ENCODE data around the gene RPS19.

DNA sequence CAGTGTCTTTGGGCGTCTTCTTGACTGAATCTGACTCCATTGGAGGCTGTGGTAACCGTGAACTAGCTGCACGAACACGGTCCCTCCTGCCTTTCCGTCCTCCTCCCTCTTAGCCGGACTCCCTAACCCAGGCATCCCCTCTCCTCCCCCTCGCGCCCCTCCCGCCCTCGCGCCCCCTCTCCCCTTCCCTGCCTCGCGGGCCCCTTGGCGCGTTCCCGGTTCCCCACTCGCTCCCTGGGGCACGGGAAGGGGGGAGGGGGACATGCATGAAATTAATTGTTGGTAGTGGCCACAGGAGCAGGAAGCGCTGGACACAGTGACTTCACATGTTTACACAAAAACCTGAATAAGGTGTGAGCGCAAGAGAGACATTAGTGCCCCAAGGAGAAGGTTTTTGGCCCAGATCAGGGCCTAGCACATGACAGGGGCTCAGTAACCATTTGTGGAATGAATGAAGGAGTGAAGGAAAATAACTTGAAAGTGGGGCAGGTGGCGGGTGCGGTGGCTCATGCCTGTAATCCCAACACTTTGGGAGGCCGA, 14.9 kb upstream of the RPS19 start:
- TF ChIP-seq, protein P1, sequence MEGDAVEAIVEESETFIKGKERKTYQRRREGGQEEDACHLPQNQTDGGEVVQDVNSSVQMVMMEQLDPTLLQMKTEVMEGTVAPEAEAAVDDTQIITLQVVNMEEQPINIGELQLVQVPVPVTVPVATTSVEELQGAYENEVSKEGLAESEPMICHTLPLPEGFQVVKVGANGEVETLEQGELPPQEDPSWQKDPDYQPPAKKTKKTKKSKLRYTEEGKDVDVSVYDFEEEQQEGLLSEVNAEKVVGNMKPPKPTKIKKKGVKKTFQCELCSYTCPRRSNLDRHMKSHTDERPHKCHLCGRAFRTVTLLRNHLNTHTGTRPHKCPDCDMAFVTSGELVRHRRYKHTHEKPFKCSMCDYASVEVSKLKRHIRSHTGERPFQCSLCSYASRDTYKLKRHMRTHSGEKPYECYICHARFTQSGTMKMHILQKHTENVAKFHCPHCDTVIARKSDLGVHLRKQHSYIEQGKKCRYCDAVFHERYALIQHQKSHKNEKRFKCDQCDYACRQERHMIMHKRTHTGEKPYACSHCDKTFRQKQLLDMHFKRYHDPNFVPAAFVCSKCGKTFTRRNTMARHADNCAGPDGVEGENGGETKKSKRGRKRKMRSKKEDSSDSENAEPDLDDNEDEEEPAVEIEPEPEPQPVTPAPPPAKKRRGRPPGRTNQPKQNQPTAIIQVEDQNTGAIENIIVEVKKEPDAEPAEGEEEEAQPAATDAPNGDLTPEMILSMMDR (IDR thresholded peaks at IDR 0.05; ENCODE audit: poor library complexity): no peak
- TF ChIP-seq EZH2 (IDR thresholded peaks at IDR 0.05; ENCODE audit: borderline replicate concordance): no peak
- no peak for TF ChIP-seq EZH2phosphoT487 (IDR thresholded peaks at IDR 0.05; ENCODE audit: low read depth, severe bottlenecking, unreplicated experiment)

Measured in hepatocyte (in vitro differentiated cells).